Adrenal gland (tissue), 5 donors: ENCODE results near the gene MBD3.

Source experiments
- POLR2A ChIP-seq, 2 donors: fragments of 450-650 bp; IDR thresholded peaks; one replicate each; pipeline ENCODE4 v1.6.1; 2017; ENCODE audit warnings: antibody characterized with exemption in 2 of 2, mild to moderate bottlenecking in 2 of 2, moderate library complexity in 1 of 2
- TF ChIP-seq, protein P1 (sequence below), 6 experiments: fragments of 450-650 bp in 4 of 6; fragments of 200-600 bp in 2 of 6; sonication (generic) in 1 of 6; IDR thresholded peaks; 1 replicate in 5 of 6; 2 replicates in 1 of 6; pipeline versions ENCODE4 v1.5.1 to v1.8.0; 2016 to 2021; ENCODE audit warnings: antibody characterized with exemption in 6 of 6, mild to moderate bottlenecking in 2 of 6, moderate library complexity in 1 of 6
- donor health status: DM: no; HTN: no; CAD: no.

DNA sequence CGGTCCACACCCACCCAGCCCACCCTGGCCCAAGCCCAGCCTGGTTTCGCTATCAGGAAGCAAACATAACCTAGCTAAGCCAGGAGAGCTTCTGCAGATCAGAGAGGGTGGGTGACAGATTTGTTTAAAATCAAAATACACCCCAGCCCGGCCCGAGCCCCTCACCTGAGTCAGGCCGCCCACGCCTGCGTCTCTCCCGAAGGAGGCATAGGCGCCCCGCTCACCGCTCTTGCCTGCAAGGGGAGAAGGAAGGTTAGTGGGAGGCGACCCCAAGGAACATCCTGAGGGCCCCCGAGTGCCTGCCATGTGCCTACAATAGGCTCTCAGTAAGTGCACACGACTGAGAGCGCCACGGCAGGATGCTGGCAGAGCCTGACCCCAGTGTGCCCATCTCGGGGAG is 34.5 kb upstream of the MBD3 start:
- TF ChIP-seq, protein P1, sequence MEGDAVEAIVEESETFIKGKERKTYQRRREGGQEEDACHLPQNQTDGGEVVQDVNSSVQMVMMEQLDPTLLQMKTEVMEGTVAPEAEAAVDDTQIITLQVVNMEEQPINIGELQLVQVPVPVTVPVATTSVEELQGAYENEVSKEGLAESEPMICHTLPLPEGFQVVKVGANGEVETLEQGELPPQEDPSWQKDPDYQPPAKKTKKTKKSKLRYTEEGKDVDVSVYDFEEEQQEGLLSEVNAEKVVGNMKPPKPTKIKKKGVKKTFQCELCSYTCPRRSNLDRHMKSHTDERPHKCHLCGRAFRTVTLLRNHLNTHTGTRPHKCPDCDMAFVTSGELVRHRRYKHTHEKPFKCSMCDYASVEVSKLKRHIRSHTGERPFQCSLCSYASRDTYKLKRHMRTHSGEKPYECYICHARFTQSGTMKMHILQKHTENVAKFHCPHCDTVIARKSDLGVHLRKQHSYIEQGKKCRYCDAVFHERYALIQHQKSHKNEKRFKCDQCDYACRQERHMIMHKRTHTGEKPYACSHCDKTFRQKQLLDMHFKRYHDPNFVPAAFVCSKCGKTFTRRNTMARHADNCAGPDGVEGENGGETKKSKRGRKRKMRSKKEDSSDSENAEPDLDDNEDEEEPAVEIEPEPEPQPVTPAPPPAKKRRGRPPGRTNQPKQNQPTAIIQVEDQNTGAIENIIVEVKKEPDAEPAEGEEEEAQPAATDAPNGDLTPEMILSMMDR (IDR thresholded peaks at IDR 0.05) = no peak
- TF ChIP-seq POLR2A (IDR thresholded peaks at IDR 0.05) = no peak
